Measurements from ENCODE around the gene AVPR2.

Gene AVPR2

GRCh38 chrX:153867139-153867538 is 37.3 kb upstream of the AVPR2 start:
- no peak for DNase-seq (ENCODE audit: low read depth)
- no peak overlapping the region for H3K4me3 ChIP-seq (ENCODE audit: low read depth, low read length)
- no peak for TF ChIP-seq CTCF (IDR thresholded peaks at IDR 0.05; ENCODE audit: low read depth, low read length, missing control alignments)

GRCh38 chrX:153867671-153868070 is 36.8 kb upstream of the AVPR2 start:
- no peak for TF ChIP-seq CTCF (IDR thresholded peaks at IDR 0.05; ENCODE audit: low read depth, low read length, missing control alignments)

GRCh38 chrX:153868576-153869472 is 35.6 kb upstream of the AVPR2 start:
- H3K4me3 ChIP-seq (ENCODE audit: low read depth, low read length) = no peak overlapping the region
- no peak for TF ChIP-seq CTCF (IDR thresholded peaks at IDR 0.05; ENCODE audit: low read depth, low read length, missing control alignments)
- no peak for DNase-seq (ENCODE audit: low read depth)

More at GRCh38 chrX:153867671-153868070, 36.8 kb upstream of the AVPR2 start:
- no peak overlapping the region for H3K4me3 ChIP-seq (ENCODE audit: low read depth, low read length)
- no peak for DNase-seq (ENCODE audit: low read depth)

- TF ChIP-seq CTCF (IDR thresholded peaks at IDR 0.05; ENCODE audit: low read depth, low read length, missing control alignments) = no peak
- no peak for DNase-seq (ENCODE audit: low read depth)
- no peak overlapping the region for H3K4me3 ChIP-seq (ENCODE audit: low read depth, low read length)
Observed at GRCh38 chrX:153869473-153870287, 34.8 kb upstream of the AVPR2 start.

- no peak for DNase-seq (ENCODE audit: low read depth)
- no peak overlapping the region for H3K4me3 ChIP-seq (ENCODE audit: low read depth, low read length)
- TF ChIP-seq CTCF (IDR thresholded peaks at IDR 0.05; ENCODE audit: low read depth, low read length, missing control alignments) = no peak
Observed at GRCh38 chrX:153870288-153870690, 34.2 kb upstream of the AVPR2 start.

- H3K4me3 ChIP-seq (ENCODE audit: low read depth, low read length) = no peak overlapping the region
- no peak for TF ChIP-seq CTCF (IDR thresholded peaks at IDR 0.05; ENCODE audit: low read depth, low read length, missing control alignments)
- no peak for DNase-seq (ENCODE audit: low read depth)
Observed at GRCh38 chrX:153870791-153871360, 33.6 kb upstream of the AVPR2 start.

Measured in GM12864 (cell line).